ENCODE results near the gene DNAJC18.

The DNAJC18 gene

DNA sequence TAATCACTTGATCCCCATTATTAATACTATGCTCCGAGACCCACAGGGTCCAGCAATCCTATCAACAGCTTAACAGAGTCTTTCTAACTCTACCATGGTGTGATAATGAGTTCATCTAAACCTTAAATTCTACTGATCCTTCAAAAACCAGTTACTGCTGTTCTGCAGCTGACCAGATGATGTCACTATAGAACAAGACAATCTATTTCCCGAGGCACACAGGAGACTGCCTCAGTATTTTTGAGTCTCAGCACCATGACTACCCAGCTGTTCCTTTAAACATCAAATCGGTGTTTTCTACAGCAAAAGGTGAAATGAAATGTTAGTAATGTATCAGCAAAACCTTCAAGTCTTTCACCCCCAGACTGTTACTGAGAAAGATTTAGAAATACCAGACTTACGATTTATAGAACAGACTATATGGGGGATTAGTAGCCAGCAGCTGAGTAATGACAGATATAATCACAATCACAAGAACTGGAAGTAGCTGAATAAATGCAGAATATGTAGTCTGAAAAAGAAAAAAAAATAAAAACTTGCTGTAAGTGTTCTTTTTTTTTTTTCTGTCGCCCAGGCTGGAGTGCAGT is 16.9 kb downstream of the DNAJC18 start:
- peak; percentile 77 for DNase-seq (ENCODE audit: low read depth)
- TF ChIP-seq, protein P1, sequence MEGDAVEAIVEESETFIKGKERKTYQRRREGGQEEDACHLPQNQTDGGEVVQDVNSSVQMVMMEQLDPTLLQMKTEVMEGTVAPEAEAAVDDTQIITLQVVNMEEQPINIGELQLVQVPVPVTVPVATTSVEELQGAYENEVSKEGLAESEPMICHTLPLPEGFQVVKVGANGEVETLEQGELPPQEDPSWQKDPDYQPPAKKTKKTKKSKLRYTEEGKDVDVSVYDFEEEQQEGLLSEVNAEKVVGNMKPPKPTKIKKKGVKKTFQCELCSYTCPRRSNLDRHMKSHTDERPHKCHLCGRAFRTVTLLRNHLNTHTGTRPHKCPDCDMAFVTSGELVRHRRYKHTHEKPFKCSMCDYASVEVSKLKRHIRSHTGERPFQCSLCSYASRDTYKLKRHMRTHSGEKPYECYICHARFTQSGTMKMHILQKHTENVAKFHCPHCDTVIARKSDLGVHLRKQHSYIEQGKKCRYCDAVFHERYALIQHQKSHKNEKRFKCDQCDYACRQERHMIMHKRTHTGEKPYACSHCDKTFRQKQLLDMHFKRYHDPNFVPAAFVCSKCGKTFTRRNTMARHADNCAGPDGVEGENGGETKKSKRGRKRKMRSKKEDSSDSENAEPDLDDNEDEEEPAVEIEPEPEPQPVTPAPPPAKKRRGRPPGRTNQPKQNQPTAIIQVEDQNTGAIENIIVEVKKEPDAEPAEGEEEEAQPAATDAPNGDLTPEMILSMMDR (conservative IDR thresholded peaks at IDR 0.05; ENCODE audit: control insufficient read depth, insufficient read depth, low read depth, low read length): peak; percentile 94
- H3K4me3 ChIP-seq (ENCODE audit: control insufficient read depth, low read depth, low read length): no peak overlapping the region

DNA sequence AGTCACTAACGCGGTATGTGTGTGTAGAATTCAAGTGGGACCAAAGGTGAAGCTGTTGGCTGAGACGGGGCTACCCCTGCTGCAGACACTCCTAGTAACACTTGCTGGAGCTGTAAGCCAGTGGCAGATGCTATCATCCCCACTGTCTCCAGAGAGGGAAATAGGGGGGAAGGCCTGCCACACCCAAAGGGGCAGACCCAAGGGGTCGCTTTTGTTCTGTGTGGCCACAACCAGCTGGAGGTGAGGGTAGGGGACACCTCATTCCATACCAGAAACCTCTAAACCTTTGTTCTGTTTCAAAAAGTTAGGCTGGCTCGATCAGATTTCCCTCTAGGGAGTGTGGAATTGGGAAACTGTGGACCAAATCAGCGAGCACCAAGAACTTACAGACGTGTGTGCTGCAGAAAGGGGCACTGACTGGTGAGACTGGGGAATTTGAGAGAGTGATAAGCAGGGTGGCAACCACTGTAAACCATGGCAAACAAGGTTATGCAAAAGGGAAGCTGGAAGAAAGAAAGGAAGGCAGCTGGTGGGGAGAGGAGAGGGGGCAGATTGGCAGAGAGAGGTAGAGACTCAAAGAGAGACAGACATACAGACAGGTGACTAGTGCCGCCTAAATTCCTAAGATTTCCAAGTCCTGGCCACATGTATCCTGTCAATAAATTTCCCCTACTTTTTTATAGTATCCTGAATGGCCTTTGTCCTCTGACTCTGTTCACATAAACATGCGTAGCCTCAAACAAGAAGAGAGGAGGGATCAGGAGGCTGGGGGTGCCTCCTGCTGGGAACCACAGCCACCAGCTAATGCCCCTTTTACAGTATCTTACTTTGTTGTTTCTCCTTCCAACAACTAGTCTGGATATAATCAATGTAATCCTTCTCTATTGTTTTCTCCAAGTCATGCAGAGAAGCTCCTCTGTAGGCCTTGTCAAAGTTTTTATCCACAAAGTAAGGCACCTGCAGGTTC is 19.8 kb downstream of the DNAJC18 start:
- no peak for DNase-seq (ENCODE audit: low read depth)
- H3K4me3 ChIP-seq (ENCODE audit: control insufficient read depth, low read depth, low read length): no peak overlapping the region
- TF ChIP-seq, protein P1 (conservative IDR thresholded peaks at IDR 0.05; ENCODE audit: control insufficient read depth, insufficient read depth, low read depth, low read length): no peak

DNA sequence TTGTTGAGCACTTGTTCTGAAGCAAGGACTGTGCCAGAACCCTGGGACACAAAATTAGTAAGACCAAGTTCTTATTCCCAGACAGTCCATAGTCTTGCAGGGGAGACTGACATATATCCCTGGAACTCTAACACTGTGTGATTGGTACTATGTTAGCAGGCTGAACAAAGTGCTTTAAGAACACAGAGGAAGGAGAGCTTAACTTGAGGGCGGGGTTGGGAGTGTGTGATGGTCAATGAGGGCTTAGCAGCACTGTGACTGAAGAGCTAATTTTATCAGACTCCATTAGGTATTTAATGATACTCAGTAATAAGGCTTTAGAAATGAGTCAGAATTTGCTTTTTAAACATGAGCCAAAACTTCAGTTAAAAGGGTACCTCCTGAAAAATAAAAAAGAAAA is 20.5 kb downstream of the DNAJC18 start:
- no peak overlapping the region for H3K4me3 ChIP-seq (ENCODE audit: control insufficient read depth, low read depth, low read length)
- TF ChIP-seq, protein P1 (conservative IDR thresholded peaks at IDR 0.05; ENCODE audit: control insufficient read depth, insufficient read depth, low read depth, low read length): no peak
- DNase-seq (ENCODE audit: low read depth): no peak

DNA sequence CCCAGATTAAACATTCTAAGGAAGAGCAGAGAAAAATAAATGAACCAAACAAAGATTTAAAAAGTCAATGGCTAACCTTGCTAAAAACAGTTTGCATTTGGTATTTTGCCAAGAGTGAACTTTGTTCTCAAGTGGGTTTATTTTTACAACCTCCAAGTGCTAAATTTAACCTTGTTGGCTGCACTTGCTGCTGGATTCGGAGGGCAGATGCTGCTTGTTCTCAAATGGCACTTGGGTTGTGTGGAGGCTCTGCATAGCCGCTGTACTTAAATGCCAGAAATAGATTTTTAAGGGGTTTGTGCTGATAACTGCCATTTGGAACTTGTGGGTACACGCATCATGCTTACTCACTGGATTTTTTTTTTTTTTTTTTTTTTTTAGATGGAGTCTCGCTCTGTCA is 22.1 kb downstream of the DNAJC18 start:
- no peak for DNase-seq (ENCODE audit: low read depth)
- TF ChIP-seq, protein P1 (conservative IDR thresholded peaks at IDR 0.05; ENCODE audit: control insufficient read depth, insufficient read depth, low read depth, low read length): no peak
- no peak overlapping the region for H3K4me3 ChIP-seq (ENCODE audit: control insufficient read depth, low read depth, low read length)

GRCh38 chr5:139416651-139417050 is 22.7 kb downstream of the DNAJC18 start:
- DNase-seq (ENCODE audit: low read depth): no peak
- no peak overlapping the region for H3K4me3 ChIP-seq (ENCODE audit: control insufficient read depth, low read depth, low read length)
- TF ChIP-seq, protein P1 (conservative IDR thresholded peaks at IDR 0.05; ENCODE audit: control insufficient read depth, insufficient read depth, low read depth, low read length): no peak

DNA sequence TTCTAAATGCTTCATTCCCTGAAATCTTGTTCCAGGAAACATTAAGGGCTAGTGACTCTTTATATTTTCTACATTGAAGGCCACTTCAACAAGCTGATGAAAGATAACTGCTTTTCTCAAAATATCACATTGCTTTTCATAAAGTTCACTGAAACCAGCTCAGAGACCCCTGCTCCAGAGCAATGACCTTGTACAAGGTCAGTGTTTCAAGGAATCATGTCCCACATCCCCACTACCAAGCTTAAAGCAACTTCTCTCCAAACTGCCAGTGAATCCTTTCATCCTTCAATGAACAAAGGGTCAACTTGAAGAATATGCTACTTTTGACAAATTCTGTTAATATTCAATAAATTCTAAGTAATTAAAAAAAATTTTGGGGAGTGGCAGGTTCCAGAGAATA is 23.5 kb downstream of the DNAJC18 start:
- no peak overlapping the region for H3K4me3 ChIP-seq (ENCODE audit: control insufficient read depth, low read depth, low read length)
- no peak for DNase-seq (ENCODE audit: low read depth)
- TF ChIP-seq, protein P1 (conservative IDR thresholded peaks at IDR 0.05; ENCODE audit: control insufficient read depth, insufficient read depth, low read depth, low read length): no peak

Data from fibroblast of mammary gland (primary cell).